Amygdala (tissue), 56 donors: ENCODE data around the gene MOSPD3.
"Not testable (repeated sequence)": the region's sequence is repeated elsewhere in the genome, so short reads cannot be mapped to it uniquely, and the experiment has no call there.

Experiments
- DNase-seq, 56 donors: peaks; one replicate each; lab custom pipeline; 2025; lab: John Stamatoyannopoulos, UW

MOSPD3 gene

GRCh38 chr7:100611983-100612729, at the start of gene MOSPD3:
MOSPD3 (plus strand) TSS chr7:100612540; CDS start chr7:100612792, 252 bp downstream.
- DNase-seq, result peak; percentile 74 to 100 (median 99)

- DNase-seq, result no peak
Observed at GRCh38 chr7:100563100-100563564, 49.2 kb upstream of the MOSPD3 start.

- peak in 39 of 56 donors; percentile 11 to 82 (median 42) for DNase-seq
Observed at GRCh38 chr7:100563809-100564400, 48.4 kb upstream of the MOSPD3 start.

GRCh38 chr7:100564405-100564804, 47.9 kb upstream of the MOSPD3 start:
- DNase-seq, result not testable (repeated sequence)

- DNase-seq, result no peak
Observed at GRCh38 chr7:100565133-100565571, 47.2 kb upstream of the MOSPD3 start.

GRCh38 chr7:100566018-100566531, 46.3 kb upstream of the MOSPD3 start:
- DNase-seq, result no peak

- DNase-seq, result peak in 1 of 56 donors; percentile 26
Observed at GRCh38 chr7:100567031-100567730, 45.2 kb upstream of the MOSPD3 start.

- no peak for DNase-seq
Observed at GRCh38 chr7:100567751-100568175, 44.6 kb upstream of the MOSPD3 start.

GRCh38 chr7:100568176-100568895, 44.0 kb upstream of the MOSPD3 start:
- peak in 1 of 56 donors; percentile 21 for DNase-seq

- peak in 45 of 56 donors; percentile 9 to 85 (median 64) for DNase-seq
Observed at GRCh38 chr7:100568896-100569844, 43.2 kb upstream of the MOSPD3 start.

- DNase-seq, result peak in 1 of 56 donors; percentile 14
Observed at GRCh38 chr7:100570954-100571828, 41.1 kb upstream of the MOSPD3 start.

- no peak for DNase-seq
Observed at GRCh38 chr7:100571829-100572116, 40.6 kb upstream of the MOSPD3 start.

GRCh38 chr7:100572281-100572948, 39.9 kb upstream of the MOSPD3 start:
- no peak for DNase-seq

- no peak for DNase-seq
Observed at GRCh38 chr7:100572949-100573675, 39.2 kb upstream of the MOSPD3 start.

GRCh38 chr7:100573691-100574361, 38.5 kb upstream of the MOSPD3 start, which contains the start of gene SAP25:
SAP25 (minus strand) TSS chr7:100573900; CDS start chr7:100573742, 158 bp downstream.
- DNase-seq, result no peak
